NCI-H524 treated with DMSO at 0.1 percent for 48 hours (cell line): Measurements from ENCODE around the gene NYAP2.
A peak's percentile ranks its signal among the peaks of the same experiment; 100 is the strongest.

Experiments
- DNase-seq: peaks from one replicate; lab custom pipeline; 2025; lab: John Stamatoyannopoulos, UW

The NYAP2 gene

GRCh38 chr2:225399504-225399903 is at the start of gene NYAP2:
Gene NYAP2, plus strand, starts transcription at chr2:225399710. Its CDS starts 9,171 bp downstream, at chr2:225408881.
- peak; percentile 70 for DNase-seq

- no peak for DNase-seq
Observed at GRCh38 chr2:225353579-225354085, 45.9 kb upstream of the NYAP2 start.

GRCh38 chr2:225354281-225354774 is 45.2 kb upstream of the NYAP2 start:
- no peak for DNase-seq

- no peak for DNase-seq
Observed at GRCh38 chr2:225355788-225356187, 43.7 kb upstream of the NYAP2 start.

GRCh38 chr2:225366731-225367130 is 32.8 kb upstream of the NYAP2 start:
- DNase-seq = no peak

GRCh38 chr2:225367482-225367881 is 32.0 kb upstream of the NYAP2 start:
- DNase-seq = no peak

- DNase-seq = no peak
Observed at GRCh38 chr2:225378984-225379383, 20.5 kb upstream of the NYAP2 start.

GRCh38 chr2:225379856-225380255 is 19.7 kb upstream of the NYAP2 start:
- DNase-seq = no peak

- no peak for DNase-seq
Observed at GRCh38 chr2:225381609-225382008, 17.9 kb upstream of the NYAP2 start.

- peak; percentile 84 for DNase-seq
Observed at GRCh38 chr2:225398372-225398771, 1.1 kb upstream of the NYAP2 start.

- peak; percentile 44 for DNase-seq
Observed at GRCh38 chr2:225400060-225400511, 576 bp downstream of the NYAP2 start.

GRCh38 chr2:225400546-225401400 is 1.3 kb downstream of the NYAP2 start:
- no peak for DNase-seq

GRCh38 chr2:225402210-225402776 is 2.8 kb downstream of the NYAP2 start:
- no peak for DNase-seq

- no peak for DNase-seq
Observed at GRCh38 chr2:225411452-225411851, 11.9 kb downstream of the NYAP2 start.

- DNase-seq = no peak
Observed at GRCh38 chr2:225413786-225414185, 14.3 kb downstream of the NYAP2 start.

GRCh38 chr2:225414902-225415301 is 15.4 kb downstream of the NYAP2 start:
- DNase-seq = no peak

GRCh38 chr2:225415341-225415740 is 15.8 kb downstream of the NYAP2 start:
- no peak for DNase-seq

GRCh38 chr2:225415792-225416191 is 16.3 kb downstream of the NYAP2 start:
- no peak for DNase-seq

- DNase-seq = no peak
Observed at GRCh38 chr2:225416616-225417367, 17.3 kb downstream of the NYAP2 start.

GRCh38 chr2:225419033-225419432 is 19.5 kb downstream of the NYAP2 start:
- no peak for DNase-seq

GRCh38 chr2:225422145-225422544 is 22.6 kb downstream of the NYAP2 start:
- no peak for DNase-seq

GRCh38 chr2:225425284-225425683 is 25.8 kb downstream of the NYAP2 start:
- DNase-seq = no peak
